Measurements from ENCODE around the gene ME3.

ME3 gene

DNA sequence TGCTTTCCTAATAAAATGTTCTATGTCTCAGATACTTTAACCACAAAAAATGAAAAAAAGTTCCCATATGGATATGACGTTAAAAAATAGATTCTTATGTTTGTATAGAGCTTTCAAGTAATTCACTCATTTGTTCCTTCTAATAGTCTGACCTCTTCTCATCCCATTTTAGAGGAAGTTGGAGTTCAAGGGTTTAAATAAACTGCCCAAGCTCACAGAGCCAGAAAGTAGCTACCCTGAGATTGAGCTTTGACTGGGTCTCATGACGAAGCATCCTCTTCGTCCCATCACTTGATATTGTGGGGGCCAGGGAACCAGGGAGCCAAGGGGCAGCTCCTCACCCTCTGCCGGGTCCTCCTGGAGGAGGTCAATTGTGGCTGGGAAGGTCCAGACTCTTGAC is 181.4 kb downstream of the ME3 start:
- Histone ChIP-seq H3K27ac (replicated peaks) (no peak overlapping the region), H3K4me3 (replicated peaks; ENCODE audit: insufficient read depth, low read length) (no peak overlapping the region), H3K27me3 (ENCODE audit: insufficient read depth, poor library complexity, severe bottlenecking) (no peaks in the 10 kb centered on the region)
- no peak for TF ChIP-seq CTCF (IDR thresholded peaks at IDR 0.05; ENCODE audit: insufficient read depth, low read length)
- no peak for TF ChIP-seq REST (IDR thresholded peaks at IDR 0.05; ENCODE audit: insufficient replicate concordance, low read depth)
- no peak for TF ChIP-seq SPI1 (IDR thresholded peaks at IDR 0.05; ENCODE audit: borderline replicate concordance, low read depth)
- no peak for DNase-seq (ENCODE audit: low read depth in 1 of 2, low spot score in 1 of 2)

DNA sequence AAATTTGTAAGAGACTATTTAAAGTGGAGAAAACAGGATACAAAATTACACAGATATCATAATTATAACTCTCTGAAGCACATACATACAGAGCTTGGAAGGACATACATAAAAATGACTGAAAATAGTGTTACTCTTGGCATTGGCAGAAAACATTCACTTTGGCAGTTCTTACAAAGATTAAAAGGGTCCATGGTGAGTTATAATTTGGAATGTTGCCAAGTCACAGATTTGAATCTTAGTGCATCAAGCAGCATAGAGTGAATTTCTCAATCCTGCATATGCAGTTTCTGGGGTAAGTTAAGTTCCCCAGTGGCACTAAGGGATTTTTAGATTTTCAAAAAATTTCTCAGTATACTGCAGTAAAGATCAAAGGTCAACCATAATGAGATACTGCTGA is 181.8 kb downstream of the ME3 start:
- TF ChIP-seq SPI1 (IDR thresholded peaks at IDR 0.05; ENCODE audit: borderline replicate concordance, low read depth) = no peak
- no peak overlapping the region for H3K4me3 ChIP-seq (replicated peaks; ENCODE audit: insufficient read depth, low read length)

DNA sequence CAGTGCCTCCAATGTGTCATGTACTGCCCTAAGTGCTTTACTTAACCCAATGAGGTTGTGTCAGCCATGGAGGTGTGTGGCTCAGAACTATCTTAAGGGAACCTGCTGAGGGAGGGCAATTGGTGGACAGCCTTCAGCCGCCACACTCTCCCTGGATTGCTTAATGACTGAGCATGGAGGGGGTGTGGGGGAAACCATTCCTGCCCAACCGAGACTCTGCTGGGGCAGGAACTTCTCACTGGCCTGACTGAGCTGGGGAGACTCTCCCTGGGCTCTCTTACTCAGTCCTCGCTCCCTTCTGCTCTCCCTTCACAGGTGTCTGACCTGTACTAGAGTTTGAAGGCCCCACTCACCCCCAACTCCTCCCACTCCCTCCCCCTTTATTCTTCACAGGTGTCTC is 183.0 kb downstream of the ME3 start:
- no peak overlapping the region for H3K27ac ChIP-seq (replicated peaks)
- DNase-seq (ENCODE audit: low read depth in 1 of 2, low spot score in 1 of 2) = no peak
- H3K27me3 ChIP-seq (ENCODE audit: insufficient read depth, poor library complexity, severe bottlenecking) = no peaks in the 10 kb centered on the region
- H3K4me3 ChIP-seq (replicated peaks; ENCODE audit: insufficient read depth, low read length) = no peak overlapping the region
- no peak for TF ChIP-seq POLR2AphosphoS5 (IDR thresholded peaks at IDR 0.05; ENCODE audit: low read depth)
- no peak for TF ChIP-seq SPI1 (IDR thresholded peaks at IDR 0.05; ENCODE audit: borderline replicate concordance, low read depth)
- TF ChIP-seq GABPA (IDR thresholded peaks at IDR 0.05; ENCODE audit: low read depth) = no peak
- TF ChIP-seq REST (IDR thresholded peaks at IDR 0.05; ENCODE audit: insufficient replicate concordance, low read depth) = no peak
- TF ChIP-seq CTCF (IDR thresholded peaks at IDR 0.05; ENCODE audit: insufficient read depth, low read length) = no peak

More for the DNA sequence above, 181.8 kb downstream of the ME3 start:
- Histone ChIP-seq H3K27ac (replicated peaks) (no peak overlapping the region), H3K27me3 (ENCODE audit: insufficient read depth, poor library complexity, severe bottlenecking) (no peaks in the 10 kb centered on the region)
- no peak for DNase-seq (ENCODE audit: low read depth in 1 of 2, low spot score in 1 of 2)

DNA sequence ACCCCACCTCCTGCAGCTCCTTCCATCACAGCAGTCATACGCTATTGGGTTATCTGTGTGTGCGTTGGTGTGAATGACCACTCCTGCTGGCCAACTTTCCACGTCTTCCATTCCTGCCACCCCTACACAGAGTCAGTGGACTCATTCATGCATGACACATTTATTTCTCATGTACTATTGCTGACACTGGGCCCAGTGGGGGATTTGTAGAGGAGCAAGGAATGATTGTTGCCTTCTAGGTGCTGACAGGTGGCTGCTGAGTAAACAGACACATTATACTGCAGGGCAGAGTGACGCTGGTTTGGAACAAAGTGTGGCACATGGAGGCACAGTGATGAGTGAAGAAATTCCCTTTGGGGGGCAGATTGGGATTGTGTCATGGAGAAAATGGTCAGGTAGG is 183.9 kb downstream of the ME3 start:
- Histone ChIP-seq H3K4me3 (replicated peaks; ENCODE audit: insufficient read depth, low read length) (no peak overlapping the region), H3K27ac (replicated peaks) (no peak overlapping the region), H3K27me3 (ENCODE audit: insufficient read depth, poor library complexity, severe bottlenecking) (no peaks in the 10 kb centered on the region)
- TF ChIP-seq REST (IDR thresholded peaks at IDR 0.05; ENCODE audit: insufficient replicate concordance, low read depth) (no peak), GABPA (IDR thresholded peaks at IDR 0.05; ENCODE audit: low read depth) (no peak), SPI1 (IDR thresholded peaks at IDR 0.05; ENCODE audit: borderline replicate concordance, low read depth) (no peak), CTCF (IDR thresholded peaks at IDR 0.05; ENCODE audit: insufficient read depth, low read length) (no peak), POLR2AphosphoS5 (IDR thresholded peaks at IDR 0.05; ENCODE audit: low read depth) (no peak)
- no peak for DNase-seq (ENCODE audit: low read depth in 1 of 2, low spot score in 1 of 2)

All from HL-60 (cell line).